Mesenchymal stem cell (in vitro differentiated cells and primary cell): ENCODE measurements around the gene OSBPL9.

Source experiments
- DNase-seq: peaks from one replicate; pipeline ENCODE4 v3.0.0-alpha.2; 2013
- H2AFZ ChIP-seq: one replicate; pipeline ENCODE4 v1.6.1; 2013; ENCODE audit warnings: low read depth, mild to moderate bottlenecking, control low read depth, inconsistent platforms, low read length, moderate library complexity
- H2AK5ac ChIP-seq: 2 replicates; pipeline ENCODE4 v1.6.1; 2013; ENCODE audit warnings: low read length, moderate library complexity, mild to moderate bottlenecking, inconsistent platforms; ENCODE audit not compliant: severe bottlenecking
- H2BK120ac ChIP-seq: one replicate; pipeline ENCODE4 v1.6.1; 2013; ENCODE audit warnings: low read depth, mild to moderate bottlenecking, inconsistent platforms, low read length, moderate library complexity
- H2BK12ac ChIP-seq, 2 experiments: one replicate each; pipeline ENCODE4 v1.6.1; 2013; ENCODE audit warnings: inconsistent platforms in 2 of 2, low read length in 2 of 2, mild to moderate bottlenecking in 2 of 2, moderate library complexity in 2 of 2, control low read depth in 1 of 2
- H2BK15ac ChIP-seq: one replicate; pipeline ENCODE4 v1.6.1; 2013; ENCODE audit warnings: mild to moderate bottlenecking, low read depth, inconsistent platforms; ENCODE audit not compliant: poor library complexity, severe bottlenecking
- H2BK5ac ChIP-seq: 2 replicates; pipeline ENCODE4 v1.6.1; 2013; ENCODE audit warnings: low read depth, mild to moderate bottlenecking, low read length, control low read depth, inconsistent platforms; ENCODE audit not compliant: poor library complexity, severe bottlenecking
- H3K14ac ChIP-seq, 2 experiments: one replicate each; pipeline ENCODE4 v1.6.1; 2013; ENCODE audit warnings: inconsistent platforms in 2 of 2, low read length in 2 of 2, control low read depth in 1 of 2, mild to moderate bottlenecking in 1 of 2, moderate library complexity in 1 of 2
- H3K18ac ChIP-seq, 2 experiments: one replicate each; pipeline ENCODE4 v1.6.1; 2013; ENCODE audit warnings: inconsistent platforms in 2 of 2, low read length in 2 of 2, control low read depth in 1 of 2, low read depth in 1 of 2, mild to moderate bottlenecking in 1 of 2
- H3K23ac ChIP-seq, 2 experiments: one replicate each; pipeline ENCODE4 v1.6.1; 2013; ENCODE audit warnings: inconsistent platforms in 2 of 2, low read length in 2 of 2, mild to moderate bottlenecking in 2 of 2, moderate library complexity in 2 of 2, control low read depth in 1 of 2
- H3K27ac ChIP-seq: 2 replicates; pipeline ENCODE4 v1.5.1; 2013; ENCODE audit warnings: mild to moderate bottlenecking, moderate library complexity, low read length, control low read depth, inconsistent platforms; ENCODE audit not compliant: poor library complexity, severe bottlenecking
- H3K27me3 ChIP-seq, 2 experiments: 2 replicates each; pipeline versions ENCODE4 v1.6.1 to v1.7.0; 2013; ENCODE audit warnings: low read length in 2 of 2, mild to moderate bottlenecking in 2 of 2, moderate library complexity in 2 of 2, control low read depth in 1 of 2, inconsistent platforms in 1 of 2; ENCODE audit not compliant: control insufficient read depth in 1 of 2, insufficient read depth in 1 of 2
- H3K36me3 ChIP-seq, 2 experiments: 2 replicates each; pipeline versions ENCODE4 v1.6.1 to v1.7.0; 2013; ENCODE audit warnings: low read length in 2 of 2, control low read depth in 1 of 2, inconsistent platforms in 1 of 2, low read depth in 1 of 2, mild to moderate bottlenecking in 1 of 2; ENCODE audit not compliant: insufficient read depth in 2 of 2, control insufficient read depth in 1 of 2
- H3K4ac ChIP-seq, 2 experiments: one replicate each; pipeline ENCODE4 v1.6.1; 2013; ENCODE audit warnings: inconsistent platforms in 2 of 2, low read length in 2 of 2, mild to moderate bottlenecking in 2 of 2, moderate library complexity in 2 of 2, control low read depth in 1 of 2, low read depth in 1 of 2
- H3K4me1 ChIP-seq: 2 replicates; pipeline ENCODE4 v1.6.1; 2013; ENCODE audit warnings: low read depth, low read length, control low read depth; ENCODE audit not compliant: control insufficient read depth, insufficient read depth
- H3K4me2 ChIP-seq: 2 replicates; pipeline ENCODE4 v1.6.1; 2013; ENCODE audit warnings: low read length, mild to moderate bottlenecking, inconsistent platforms; ENCODE audit not compliant: poor library complexity, severe bottlenecking
- H3K4me3 ChIP-seq, 2 experiments: 2 replicates each; pipeline versions ENCODE4 v1.5.1 to v1.7.0; 2013; ENCODE audit warnings: low read length in 2 of 2, mild to moderate bottlenecking in 2 of 2, control low read depth in 1 of 2, low read depth in 1 of 2; ENCODE audit not compliant: insufficient read depth in 1 of 2
- H3K79me1 ChIP-seq: replicated peaks from 2 replicates; pipeline ENCODE4 v1.6.1; 2013; ENCODE audit warnings: mild to moderate bottlenecking, control low read depth, low read length, inconsistent platforms; ENCODE audit not compliant: poor library complexity, severe bottlenecking
- H3K9ac ChIP-seq: 2 replicates; pipeline ENCODE4 v1.7.0; 2013; ENCODE audit warnings: mild to moderate bottlenecking, low read length, moderate library complexity
- H3K9me3 ChIP-seq: 2 replicates; pipeline ENCODE4 v1.7.0; 2013; ENCODE audit warnings: mild to moderate bottlenecking, low read length; ENCODE audit not compliant: control insufficient read depth
- H4K8ac ChIP-seq: one replicate; pipeline ENCODE4 v1.6.1; 2013; ENCODE audit warnings: inconsistent platforms, mild to moderate bottlenecking, low read length, moderate library complexity
- H4K91ac ChIP-seq: one replicate; pipeline ENCODE4 v1.6.1; 2013; ENCODE audit warnings: mild to moderate bottlenecking, low read length, inconsistent platforms
- WGBS: methylation state at CpG from one replicate; pipeline ENCODE4 v1.1.7; 2013; ENCODE audit warnings: mixed read lengths; 5-methylcytosine and 5-hydroxymethylcytosine counted together

OSBPL9 gene

DNA sequence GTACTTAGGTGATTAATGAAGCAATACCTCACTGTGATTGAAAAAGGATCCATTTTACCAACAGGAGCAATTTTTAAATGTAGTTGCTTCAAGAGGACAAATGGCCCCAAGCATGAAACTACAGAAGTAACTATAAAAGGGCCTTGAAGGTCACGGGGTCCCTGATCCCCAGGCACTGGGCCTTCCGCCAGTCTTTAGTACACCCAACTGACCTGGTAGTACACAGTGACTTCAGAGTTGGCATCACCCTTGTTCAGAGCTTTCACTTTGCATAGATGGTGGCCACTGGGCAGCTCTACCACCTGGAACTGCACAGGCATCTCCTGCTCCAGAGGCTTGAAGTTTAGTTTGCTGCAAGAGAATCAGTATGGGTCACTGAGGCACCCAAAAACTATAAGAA lies 177.4 kb downstream of the OSBPL9 start:
- Histone ChIP-seq H2BK120ac (no peak overlapping the region), H4K91ac (no peak overlapping the region), H3K14ac (no peak overlapping the region), H3K23ac (no peak overlapping the region), H3K9ac (no peak overlapping the region), H2AFZ (no peak overlapping the region), H3K36me3 (peaks cover 48 to 87% of the 10 kb centered on the region in 2 experiments), H3K4ac (no peak overlapping the region), H3K27me3 (no peaks in the 10 kb centered on the region), H2BK12ac (no peak overlapping the region), H3K79me1 (peaks cover 18% of the 10 kb centered on the region), H3K27ac (no peak overlapping the region), H2BK15ac (no peak overlapping the region), H3K18ac (no peak overlapping the region), H3K4me2 (no peak overlapping the region), H2AK5ac (no peak overlapping the region), H3K4me1 (peaks cover 2% of the 10 kb centered on the region), H3K9me3 (no peaks in the 10 kb centered on the region), H4K8ac (no peak overlapping the region), H2BK5ac (no peak overlapping the region), H3K4me3 (no peak overlapping the region)
- 98% methylated on average over 2 of the region's 2 CpGs for WGBS
- no peak for DNase-seq

DNA sequence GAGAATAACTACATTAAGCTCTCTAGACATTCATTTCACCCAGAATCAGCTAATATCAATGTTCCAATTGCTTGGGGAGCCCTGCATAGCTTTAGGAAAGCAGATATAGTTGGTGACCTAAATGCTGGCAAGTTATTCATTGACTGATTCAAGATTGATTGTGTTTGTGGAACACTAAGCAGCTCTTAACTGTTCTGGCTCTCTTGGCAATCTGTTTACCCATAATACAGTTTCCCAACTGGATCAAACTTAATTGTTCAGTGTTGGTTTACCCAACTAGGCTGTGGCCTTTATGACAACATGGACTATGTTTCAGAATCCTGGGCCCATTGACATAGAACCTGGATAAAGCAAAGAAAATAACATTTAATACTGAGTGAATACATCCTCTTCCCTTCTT lies 178.0 kb downstream of the OSBPL9 start:
- no peak overlapping the region for H4K8ac ChIP-seq
- no peak overlapping the region for H2BK15ac ChIP-seq
- H2BK120ac ChIP-seq, result no peak overlapping the region
- no peak overlapping the region for H3K4me3 ChIP-seq
- no peak overlapping the region for H4K91ac ChIP-seq
- peaks cover 2% of the 10 kb centered on the region for H3K4me1 ChIP-seq
- DNase-seq, result no peak
- H3K18ac ChIP-seq, result no peak overlapping the region
- no peak overlapping the region for H3K4ac ChIP-seq
- no peak overlapping the region for H3K4me2 ChIP-seq
- H3K9ac ChIP-seq, result no peak overlapping the region
- no peak overlapping the region for H2BK5ac ChIP-seq
- no peak overlapping the region for H3K14ac ChIP-seq
- no peak overlapping the region for H2BK12ac ChIP-seq
- no peak overlapping the region for H2AK5ac ChIP-seq
- no peaks in the 10 kb centered on the region for H3K27me3 ChIP-seq
- H3K9me3 ChIP-seq, result no peaks in the 10 kb centered on the region
- no peak overlapping the region for H3K27ac ChIP-seq
- H2AFZ ChIP-seq, result no peak overlapping the region
- peaks cover 21% of the 10 kb centered on the region for H3K79me1 ChIP-seq
- peaks cover 48 to 87% of the 10 kb centered on the region in 2 experiments for H3K36me3 ChIP-seq
- no peak overlapping the region for H3K23ac ChIP-seq

DNA sequence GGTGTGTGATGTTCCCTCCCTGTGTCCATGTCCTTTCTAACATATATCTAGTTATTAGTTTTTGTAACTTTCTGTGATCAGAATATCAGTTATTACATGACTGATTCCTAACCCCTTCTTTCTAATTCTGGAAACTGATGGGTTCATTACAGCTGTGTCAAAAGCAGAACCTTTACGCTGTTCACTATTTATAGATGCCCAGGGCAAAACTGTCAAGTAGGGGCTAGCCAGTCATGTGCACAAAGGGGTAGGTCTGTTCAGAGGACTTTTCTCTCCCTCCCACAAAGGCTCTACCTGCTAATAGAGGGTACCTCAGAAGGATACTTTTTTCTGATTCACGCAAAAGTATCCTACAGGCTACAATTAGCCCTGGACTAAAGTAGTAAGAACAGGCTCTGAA lies 182.5 kb downstream of the OSBPL9 start:
- H3K9me3 ChIP-seq, result no peaks in the 10 kb centered on the region
- no peak overlapping the region for H2BK15ac ChIP-seq
- no peak overlapping the region for H3K4me2 ChIP-seq
- no peak overlapping the region for H2BK12ac ChIP-seq
- WGBS, result 100% methylated on average over 2 of the region's 2 CpGs
- no peak overlapping the region for H3K4ac ChIP-seq
- H3K14ac ChIP-seq, result no peak overlapping the region
- no peak overlapping the region for H2AFZ ChIP-seq
- peaks cover under 1% of the 10 kb centered on the region for H3K4me1 ChIP-seq
- H3K36me3 ChIP-seq, result peaks cover 25 to 84% of the 10 kb centered on the region in 2 experiments
- H3K9ac ChIP-seq, result no peak overlapping the region
- no peak overlapping the region for H2BK120ac ChIP-seq
- H3K4me3 ChIP-seq, result no peak overlapping the region
- H4K91ac ChIP-seq, result no peak overlapping the region
- no peak overlapping the region for H2AK5ac ChIP-seq
- H3K23ac ChIP-seq, result no peak overlapping the region
- no peak overlapping the region for H3K18ac ChIP-seq
- no peak for DNase-seq
- H4K8ac ChIP-seq, result no peak overlapping the region
- H3K27ac ChIP-seq, result no peak overlapping the region
- peaks cover 15% of the 10 kb centered on the region for H3K79me1 ChIP-seq
- H3K27me3 ChIP-seq, result no peaks in the 10 kb centered on the region
- H2BK5ac ChIP-seq, result no peak overlapping the region

DNA sequence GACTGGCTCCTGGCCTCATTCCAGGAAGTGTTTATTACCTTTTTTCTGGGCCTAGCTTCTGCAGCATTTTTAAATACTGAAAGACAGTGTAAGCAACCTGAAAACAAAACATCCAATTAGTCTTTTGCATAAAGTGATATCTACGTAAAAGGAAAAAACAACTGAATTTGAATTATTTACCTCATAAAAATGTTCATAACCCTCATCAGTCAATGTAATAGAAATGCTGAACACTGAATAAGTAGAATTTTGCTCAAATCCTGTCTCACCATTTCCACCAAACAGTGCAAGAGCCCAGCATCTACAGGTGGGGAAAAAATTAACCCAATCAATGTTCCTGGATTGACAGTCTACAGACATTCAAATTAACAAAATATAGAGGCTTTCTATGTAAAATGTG lies 197.6 kb downstream of the OSBPL9 start:
- Histone ChIP-seq H2BK120ac (no peak overlapping the region), H4K91ac (no peak overlapping the region), H3K4ac (no peak overlapping the region), H2BK15ac (no peak overlapping the region), H3K18ac (no peak overlapping the region), H3K27ac (no peak overlapping the region), H4K8ac (no peak overlapping the region), H2BK5ac (no peak overlapping the region), H3K4me3 (no peak overlapping the region), H2AK5ac (no peak overlapping the region), H3K9me3 (no peaks in the 10 kb centered on the region), H3K4me1 (peaks cover 2% of the 10 kb centered on the region), H3K4me2 (no peak overlapping the region), H3K36me3 (peaks cover 4 to 92% of the 10 kb centered on the region in 2 experiments), H2BK12ac (no peak overlapping the region), H3K14ac (no peak overlapping the region), H3K9ac (no peak overlapping the region), H3K23ac (no peak overlapping the region), H3K27me3 (no peaks in the 10 kb centered on the region), H3K79me1 (peaks cover 13% of the 10 kb centered on the region), H2AFZ (no peak overlapping the region)
- 100% methylated on average over 1 of the region's 1 CpG for WGBS
- no peak for DNase-seq
